ENCODE data around the gene RAB40C.

RAB40C gene

DNA sequence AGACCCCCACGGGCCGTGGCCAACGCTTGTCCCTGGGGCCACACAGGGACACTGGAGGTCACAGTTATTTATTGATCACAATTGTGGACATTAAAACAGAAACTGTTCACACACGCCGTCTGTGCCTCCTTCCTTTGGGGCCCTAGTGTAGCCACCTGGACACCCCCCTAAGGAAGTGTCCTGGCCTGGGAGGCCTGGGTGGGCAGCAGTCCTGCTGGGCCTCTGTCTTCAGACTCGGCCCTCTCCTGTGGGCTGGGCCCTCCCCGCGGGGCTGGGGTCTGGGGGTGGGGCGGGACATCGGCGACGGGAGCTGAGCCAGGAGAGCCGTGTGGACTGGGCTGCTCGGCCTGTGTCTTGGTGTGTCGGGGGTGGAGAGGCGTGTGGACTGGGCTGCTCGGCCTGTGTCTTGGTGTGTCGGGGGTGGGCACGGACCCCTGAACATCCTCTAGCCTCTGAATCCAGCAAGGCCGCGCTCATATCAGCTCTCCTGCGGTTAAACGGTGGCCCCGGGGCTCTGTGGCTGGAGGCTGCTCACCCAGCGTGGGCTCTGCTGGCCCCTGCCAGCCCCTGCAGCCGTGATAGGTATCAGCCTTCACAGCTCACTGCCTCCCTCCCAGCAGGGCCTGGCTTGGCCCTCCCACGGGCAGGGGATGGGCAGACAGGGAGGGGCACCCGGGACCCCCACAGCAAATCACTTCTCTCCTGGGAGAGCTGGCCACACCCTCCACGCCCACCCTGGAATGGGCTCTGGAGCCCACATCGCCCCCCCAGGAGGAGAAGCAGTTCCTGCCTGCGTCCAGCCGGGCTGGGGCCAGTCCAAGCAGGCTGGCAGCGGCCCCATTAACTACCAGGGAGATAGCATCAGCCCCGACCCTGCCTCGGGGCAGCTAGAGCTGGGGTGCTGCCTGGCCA is 24.2 kb upstream of the RAB40C start:
- DNase-seq (ENCODE audit: low spot score): no peak
- TF ChIP-seq, protein P1, sequence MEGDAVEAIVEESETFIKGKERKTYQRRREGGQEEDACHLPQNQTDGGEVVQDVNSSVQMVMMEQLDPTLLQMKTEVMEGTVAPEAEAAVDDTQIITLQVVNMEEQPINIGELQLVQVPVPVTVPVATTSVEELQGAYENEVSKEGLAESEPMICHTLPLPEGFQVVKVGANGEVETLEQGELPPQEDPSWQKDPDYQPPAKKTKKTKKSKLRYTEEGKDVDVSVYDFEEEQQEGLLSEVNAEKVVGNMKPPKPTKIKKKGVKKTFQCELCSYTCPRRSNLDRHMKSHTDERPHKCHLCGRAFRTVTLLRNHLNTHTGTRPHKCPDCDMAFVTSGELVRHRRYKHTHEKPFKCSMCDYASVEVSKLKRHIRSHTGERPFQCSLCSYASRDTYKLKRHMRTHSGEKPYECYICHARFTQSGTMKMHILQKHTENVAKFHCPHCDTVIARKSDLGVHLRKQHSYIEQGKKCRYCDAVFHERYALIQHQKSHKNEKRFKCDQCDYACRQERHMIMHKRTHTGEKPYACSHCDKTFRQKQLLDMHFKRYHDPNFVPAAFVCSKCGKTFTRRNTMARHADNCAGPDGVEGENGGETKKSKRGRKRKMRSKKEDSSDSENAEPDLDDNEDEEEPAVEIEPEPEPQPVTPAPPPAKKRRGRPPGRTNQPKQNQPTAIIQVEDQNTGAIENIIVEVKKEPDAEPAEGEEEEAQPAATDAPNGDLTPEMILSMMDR (IDR thresholded peaks at IDR 0.05; ENCODE audit: extremely low read depth, missing control alignments): no peak

GRCh38 chr16:566475-567372 is 23.1 kb upstream of the RAB40C start, which contains the start of gene NHLRC4:
TSS of gene NHLRC4 (plus strand) at chr16:567005. CDS start at chr16:568048, 1,043 bp downstream.
- DNase-seq (ENCODE audit: low spot score): peak; percentile 95
- TF ChIP-seq, protein P1 (IDR thresholded peaks at IDR 0.05; ENCODE audit: extremely low read depth, missing control alignments): no peak

- TF ChIP-seq, protein P1 (IDR thresholded peaks at IDR 0.05; ENCODE audit: extremely low read depth, missing control alignments): no peak
- no peak for DNase-seq (ENCODE audit: low spot score)
These were observed 22.3 kb upstream of the RAB40C start for GRCh38 chr16:567373-568256.

GRCh38 chr16:568401-569258 is 21.2 kb upstream of the RAB40C start:
- TF ChIP-seq, protein P1 (IDR thresholded peaks at IDR 0.05; ENCODE audit: extremely low read depth, missing control alignments): no peak
- no peak for DNase-seq (ENCODE audit: low spot score)

GRCh38 chr16:569445-570254 is 20.2 kb upstream of the RAB40C start, which contains the start of gene PIGQ:
TSS of gene PIGQ (plus strand) at chr16:569968. CDS start at chr16:574075, 4,107 bp downstream.
- peak; percentile 97 for DNase-seq (ENCODE audit: low spot score)
- TF ChIP-seq, protein P1 (IDR thresholded peaks at IDR 0.05; ENCODE audit: extremely low read depth, missing control alignments): no peak
